HG03442 (cell line): ENCODE results near the gene MTHFD1L.

Experiments used
- ATAC-seq: cut with Tn5 transposase; IDR thresholded peaks from one replicate; pipeline ENCODE4 v1.9.1; 2021; ENCODE audit warnings: mild to moderate bottlenecking, moderate library complexity; ENCODE audit not compliant: unreplicated experiment

MTHFD1L gene

DNA sequence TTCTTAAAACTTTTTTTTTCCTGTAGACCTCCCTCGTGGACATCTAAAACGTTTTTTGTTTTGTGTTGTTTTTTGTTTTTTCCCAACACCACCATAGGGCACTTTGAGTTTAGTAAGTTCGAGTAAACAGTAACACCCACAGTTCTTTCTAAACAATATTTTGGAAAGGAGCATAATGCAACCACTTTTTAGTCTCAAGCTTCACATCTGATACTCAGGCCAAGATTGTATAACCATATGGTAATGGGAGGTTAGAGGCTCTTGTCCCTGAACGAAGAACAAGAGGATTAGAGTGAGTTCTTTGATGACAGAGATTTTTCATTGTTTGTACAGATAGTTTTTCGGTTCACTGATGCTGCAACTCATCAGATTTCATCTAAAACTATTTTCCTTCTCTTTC is 144.6 kb downstream of the MTHFD1L start:
- no peak for ATAC-seq

DNA sequence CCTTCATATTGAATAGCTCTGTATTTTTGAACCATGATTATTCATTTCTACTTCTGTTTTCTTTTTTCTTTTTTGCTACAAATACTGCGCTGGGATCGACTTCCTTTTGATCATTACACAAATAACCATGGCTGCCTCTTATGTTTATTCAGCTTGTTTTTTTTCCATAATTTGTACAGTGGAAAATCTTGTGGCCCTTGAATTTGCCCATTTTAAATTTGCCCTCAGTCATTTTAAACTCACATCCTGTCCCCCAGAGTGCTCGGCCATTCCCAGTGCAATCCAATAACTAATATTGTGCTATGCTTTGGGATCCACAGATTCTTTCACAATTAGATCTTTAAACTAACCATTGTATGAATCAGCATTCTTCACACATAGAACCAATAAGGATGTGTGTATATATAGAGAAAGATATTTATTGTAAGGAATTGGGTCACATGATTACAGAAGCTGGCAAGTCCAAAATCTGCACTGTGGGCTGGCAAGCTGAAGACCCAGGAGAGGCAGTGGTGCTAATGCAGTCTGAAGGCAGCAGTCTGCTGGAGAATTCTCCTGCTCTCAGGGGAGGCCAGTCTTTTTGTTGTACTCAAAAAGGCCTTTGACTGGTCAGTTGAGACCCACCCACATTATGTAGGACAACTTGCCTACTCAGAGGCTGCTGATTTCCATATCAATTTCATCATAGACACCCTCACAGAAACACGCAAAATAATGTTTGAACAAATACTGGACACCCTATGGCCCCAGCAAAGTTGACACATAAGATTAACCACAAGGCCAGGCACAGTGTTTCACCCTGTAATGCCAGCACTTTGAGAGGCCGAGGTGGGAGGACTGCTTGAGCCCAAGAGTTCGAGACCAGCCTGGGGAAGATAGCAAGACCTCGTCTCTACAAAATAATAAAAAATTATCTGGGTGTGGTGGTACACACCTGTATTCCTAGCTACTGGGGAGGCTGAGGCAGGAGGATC is 147.1 kb downstream of the MTHFD1L start:
- ATAC-seq, result no peak

DNA sequence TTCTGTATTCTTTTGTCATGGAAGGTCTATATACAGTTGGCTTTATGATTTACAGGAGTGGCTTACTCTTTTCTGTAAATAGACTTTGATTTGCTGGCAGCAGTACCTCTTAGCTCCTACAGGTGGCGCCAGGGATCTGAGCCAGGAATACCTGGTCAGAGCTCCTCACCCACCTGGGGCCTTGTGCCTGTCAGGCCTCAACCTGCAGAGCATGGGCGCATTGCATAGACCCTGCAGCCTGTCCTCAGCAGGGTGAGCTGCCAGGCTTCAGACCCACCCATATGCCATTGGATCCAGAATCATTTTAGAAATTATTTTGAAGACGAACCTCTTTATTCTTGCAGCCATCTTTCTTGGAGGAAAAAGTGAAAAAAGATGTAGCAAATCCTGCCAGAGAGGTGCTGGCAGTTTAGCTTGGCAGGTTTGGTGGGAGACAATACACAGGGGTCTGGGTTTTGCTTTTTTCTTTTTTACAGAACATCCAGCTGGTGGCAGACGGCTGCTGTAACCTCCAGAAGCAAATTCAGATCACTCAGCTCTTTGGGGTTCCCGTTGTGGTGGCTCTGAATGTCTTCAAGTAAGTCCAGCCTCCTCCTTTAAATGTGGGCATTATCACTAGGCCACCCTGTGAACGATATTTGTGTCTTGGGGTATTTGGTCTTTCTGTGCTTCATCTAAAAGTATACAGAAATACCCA is 149.1 kb downstream of the MTHFD1L start:
- peak; percentile 50 for ATAC-seq

DNA sequence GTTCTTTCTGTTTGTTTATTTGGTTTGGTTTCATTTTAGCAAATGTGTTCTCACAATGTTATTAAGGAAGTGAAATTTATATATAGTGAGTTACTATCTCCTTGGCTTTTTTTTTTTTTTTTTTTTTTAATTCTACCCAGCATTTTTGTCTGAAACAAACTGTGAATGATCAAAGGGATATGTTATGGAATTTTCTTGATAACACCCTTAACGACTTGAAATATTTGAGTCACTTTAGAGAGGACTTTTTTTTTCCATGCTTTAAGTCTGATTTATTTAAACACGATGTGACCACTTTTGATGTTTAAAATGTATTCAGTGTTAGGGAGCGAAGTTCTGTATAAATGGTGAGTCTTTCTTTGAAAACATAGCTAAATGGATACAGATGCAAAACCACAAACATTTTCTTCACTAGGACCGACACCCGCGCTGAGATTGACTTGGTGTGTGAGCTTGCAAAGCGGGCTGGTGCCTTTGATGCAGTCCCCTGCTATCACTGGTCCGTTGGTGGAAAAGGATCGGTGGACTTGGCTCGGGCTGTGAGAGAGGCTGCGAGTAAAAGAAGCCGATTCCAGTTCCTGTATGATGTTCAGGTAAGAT is 149.7 kb downstream of the MTHFD1L start:
- ATAC-seq, result no peak

DNA sequence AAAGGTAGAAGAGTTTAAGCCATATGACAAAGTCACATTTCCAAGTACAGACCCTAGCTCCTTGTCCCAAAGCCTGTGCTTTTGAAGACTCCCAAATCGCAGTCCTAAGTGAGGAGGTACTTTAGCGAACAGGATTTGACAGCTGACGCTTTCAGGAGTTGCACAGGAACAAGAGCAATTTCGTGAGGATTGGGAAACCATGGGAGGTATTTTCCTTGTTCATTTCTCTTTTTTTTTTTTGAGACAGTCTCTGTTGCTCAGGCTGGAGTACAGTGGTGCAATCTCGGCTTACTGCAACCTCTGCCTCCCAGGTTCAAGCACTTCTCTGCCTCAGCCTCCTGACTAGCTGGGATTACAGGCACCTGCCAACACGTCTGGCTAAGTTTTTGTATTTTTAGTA is 150.6 kb downstream of the MTHFD1L start:
- no peak for ATAC-seq

DNA sequence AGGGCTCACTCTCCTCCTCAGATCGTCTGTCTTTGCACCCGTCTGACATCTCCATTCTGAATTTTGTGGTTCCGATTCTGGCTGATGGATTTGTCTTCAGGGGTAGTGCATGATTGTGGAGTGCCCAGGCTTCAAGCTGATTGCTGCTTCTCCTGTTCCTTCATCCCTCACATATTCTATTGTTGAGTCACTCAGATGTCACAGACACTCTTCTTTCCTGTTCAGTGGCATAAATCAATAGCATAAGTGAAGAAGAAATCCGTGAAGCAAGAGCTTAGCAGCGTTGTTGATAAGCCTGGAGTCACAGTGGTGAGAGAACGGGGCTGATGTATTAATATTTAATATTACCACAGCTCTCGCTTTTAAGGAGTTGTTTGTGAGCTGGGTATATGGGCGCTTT is 152.5 kb downstream of the MTHFD1L start:
- no peak for ATAC-seq

DNA sequence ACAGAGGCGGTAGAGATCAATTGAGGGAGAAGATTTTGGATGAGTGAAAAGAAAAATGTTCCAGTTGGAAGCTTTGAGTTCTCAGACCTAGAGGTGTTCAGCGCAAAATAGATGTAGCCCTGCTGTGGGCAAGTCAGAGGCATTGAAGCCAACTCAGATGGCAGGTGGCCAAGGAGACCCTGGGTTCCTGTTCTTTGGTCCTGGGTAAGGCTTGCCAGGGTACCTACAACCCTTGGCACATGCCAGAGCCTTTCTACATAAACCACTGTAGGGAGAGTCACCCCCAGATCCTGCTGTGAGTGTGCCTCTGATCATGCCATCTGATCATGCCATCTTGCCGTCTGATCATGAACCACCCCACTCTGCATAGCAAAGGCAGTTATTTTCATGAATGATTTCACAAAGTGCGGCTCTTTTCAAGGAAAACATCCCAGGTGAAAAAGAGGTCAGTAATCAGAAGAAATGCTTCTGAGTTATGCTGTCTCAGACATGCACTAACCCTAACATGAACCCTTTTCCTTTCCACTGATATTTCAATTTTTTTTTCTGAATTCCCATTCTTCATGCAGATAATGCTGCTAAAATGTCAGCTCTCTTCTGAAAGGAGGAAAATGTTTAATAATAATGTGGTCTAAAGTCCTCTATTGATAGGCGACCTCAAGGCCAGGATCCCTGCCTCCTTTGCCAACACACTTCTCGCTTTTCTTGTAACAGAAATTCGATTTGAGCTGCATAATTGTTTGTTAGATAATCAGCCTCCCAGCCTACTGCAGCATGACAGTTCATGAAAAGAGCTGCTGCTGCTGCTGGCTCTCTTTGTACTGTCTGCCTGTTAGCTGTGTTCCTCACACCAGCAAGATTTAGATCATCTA is 153.6 kb downstream of the MTHFD1L start:
- no peak for ATAC-seq

DNA sequence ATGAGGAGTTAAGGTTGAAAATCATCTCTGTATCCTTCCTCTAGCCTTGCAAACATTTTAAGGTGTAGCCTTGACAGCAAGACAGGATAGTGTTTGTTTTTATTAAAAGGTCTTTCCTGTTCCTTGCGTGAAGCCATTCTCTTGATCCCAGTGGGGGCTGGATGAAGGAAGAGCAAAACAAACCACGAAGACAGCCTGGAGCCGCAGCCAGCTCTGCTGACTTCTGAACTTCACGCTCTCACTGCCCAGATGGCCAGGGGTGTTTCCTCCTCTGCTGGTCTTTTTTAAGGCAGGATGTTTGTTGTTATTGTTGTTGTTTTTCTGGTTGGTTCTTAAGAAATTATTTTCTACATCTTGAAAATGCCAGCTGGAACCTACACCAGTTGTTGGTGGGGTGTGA is 156.4 kb downstream of the MTHFD1L start:
- no peak for ATAC-seq

DNA sequence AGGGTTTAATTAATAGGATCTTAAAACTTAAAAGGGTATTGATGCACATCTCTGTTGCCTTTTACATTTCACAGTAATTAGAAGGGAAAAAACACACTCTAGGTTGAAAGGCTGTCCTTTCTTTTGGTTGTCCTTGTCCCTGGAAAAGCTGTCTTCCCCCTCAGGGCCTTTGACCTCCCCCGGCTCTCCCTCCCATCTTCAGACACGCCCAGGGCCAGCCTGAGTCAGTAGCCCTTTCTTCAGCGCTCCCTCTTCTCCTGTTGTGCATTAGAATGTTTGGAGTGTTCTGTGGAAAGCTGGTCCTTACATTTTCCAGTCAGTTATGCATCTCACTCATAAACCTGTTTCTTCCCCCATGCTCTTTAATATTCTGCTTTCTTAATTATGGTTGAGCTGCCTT is 157.0 kb downstream of the MTHFD1L start:
- ATAC-seq, result no peak

DNA sequence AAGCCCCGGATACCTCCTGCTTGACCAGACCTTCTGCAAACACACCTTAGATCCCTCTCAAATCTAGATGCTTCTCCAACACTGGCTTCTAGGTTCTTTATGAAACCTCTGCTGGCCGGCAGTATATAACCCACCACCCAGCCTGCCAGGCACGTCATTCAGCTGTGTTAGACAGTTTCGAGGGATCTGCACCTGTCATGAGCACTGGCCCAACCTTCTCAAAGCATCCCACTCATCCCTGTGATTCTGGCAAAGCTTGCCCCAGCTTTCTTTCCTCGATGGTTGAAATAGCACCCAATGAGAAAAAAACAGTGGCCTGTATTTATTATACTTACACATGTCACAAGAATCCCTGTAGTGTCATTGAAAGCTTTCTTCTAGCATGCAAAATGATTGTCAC is 157.8 kb downstream of the MTHFD1L start:
- ATAC-seq, result no peak

DNA sequence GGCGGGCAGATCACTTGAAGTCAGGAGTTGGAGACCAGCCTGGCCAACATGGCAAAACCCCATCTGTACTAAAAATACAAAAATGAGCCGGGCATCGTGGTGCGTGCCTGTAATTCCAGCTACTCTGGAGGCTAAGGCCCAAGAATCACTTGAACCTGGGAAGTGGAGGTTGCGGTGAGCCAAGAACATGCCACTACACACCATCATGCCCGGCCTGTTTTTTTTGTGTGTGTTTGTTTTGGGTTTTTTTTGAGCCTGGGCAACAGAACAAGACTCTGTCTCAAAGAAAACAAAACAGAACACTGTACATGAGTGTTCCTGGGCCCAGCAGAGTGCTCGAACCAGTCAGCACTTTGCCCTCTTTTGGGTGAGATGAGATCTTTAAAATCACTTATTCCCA is 159.1 kb downstream of the MTHFD1L start:
- ATAC-seq, result no peak

DNA sequence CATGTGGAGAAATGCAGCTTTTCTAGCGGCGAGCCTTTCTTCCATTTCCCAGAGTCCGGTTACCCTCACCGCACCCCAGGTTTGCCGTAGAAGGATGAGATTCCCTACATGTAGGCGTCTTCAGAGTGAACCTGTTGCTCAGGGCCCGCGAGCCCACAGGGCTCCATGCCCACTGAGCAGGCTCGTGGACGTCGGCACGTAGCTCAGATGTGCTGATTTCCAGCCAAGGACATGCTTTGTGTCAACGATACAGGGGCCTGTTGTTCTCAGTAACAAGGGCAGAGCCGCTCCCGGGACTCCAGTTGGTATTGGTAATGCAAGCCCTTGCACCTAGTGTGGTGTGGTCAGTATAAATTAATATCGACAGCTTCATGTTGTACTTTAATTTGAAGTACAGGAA is 159.6 kb downstream of the MTHFD1L start:
- ATAC-seq, result no peak

DNA sequence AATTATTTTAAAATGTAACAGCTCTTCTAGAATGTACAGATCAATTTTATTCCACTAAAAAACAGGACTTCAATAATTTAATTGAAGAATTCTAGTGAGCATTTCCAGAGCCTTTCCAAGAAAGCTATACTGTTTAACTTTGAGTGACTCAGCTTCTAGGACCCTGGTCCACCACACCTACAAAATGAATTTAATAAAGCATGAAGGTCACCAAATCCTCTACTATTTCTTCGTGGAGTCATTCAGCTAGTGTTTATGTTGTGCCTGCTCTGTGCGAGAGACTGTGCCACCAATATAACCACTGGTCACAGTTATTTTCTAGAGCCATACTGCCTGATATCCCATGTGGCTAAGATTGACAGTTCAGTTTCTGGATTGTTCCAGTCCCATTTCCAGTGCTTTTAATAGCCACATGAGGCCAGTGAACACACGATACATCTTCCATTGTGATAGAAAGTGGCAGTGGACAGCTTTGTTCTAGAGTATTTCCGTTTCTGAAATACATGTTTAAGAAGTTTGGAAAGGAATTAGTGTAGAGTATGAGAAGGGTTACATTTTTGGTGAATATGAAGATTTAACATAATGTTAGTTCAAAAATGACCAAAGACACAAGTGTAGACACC is 160.7 kb downstream of the MTHFD1L start:
- ATAC-seq, result no peak

DNA sequence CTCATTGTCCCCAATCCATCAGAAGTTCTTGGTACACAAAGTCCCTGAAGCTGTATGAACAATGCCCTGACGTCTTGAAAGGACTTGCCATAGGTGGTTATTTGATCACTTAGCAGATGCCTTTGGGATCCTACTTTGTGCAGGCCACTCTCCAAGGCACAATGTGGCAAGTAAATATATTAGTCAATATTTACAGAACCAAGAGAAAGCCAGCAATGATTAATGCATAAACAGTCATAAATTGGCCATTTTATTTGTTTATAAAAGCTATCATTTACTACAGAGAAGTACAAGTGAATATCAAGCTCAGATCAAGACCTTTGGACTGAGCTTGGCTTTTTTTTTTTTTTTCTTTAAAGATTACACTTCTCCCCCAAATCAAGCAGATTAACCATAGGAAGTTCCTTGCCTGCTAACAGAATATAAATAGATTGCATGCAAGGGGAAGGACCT is 161.8 kb downstream of the MTHFD1L start:
- ATAC-seq, result no peak

DNA sequence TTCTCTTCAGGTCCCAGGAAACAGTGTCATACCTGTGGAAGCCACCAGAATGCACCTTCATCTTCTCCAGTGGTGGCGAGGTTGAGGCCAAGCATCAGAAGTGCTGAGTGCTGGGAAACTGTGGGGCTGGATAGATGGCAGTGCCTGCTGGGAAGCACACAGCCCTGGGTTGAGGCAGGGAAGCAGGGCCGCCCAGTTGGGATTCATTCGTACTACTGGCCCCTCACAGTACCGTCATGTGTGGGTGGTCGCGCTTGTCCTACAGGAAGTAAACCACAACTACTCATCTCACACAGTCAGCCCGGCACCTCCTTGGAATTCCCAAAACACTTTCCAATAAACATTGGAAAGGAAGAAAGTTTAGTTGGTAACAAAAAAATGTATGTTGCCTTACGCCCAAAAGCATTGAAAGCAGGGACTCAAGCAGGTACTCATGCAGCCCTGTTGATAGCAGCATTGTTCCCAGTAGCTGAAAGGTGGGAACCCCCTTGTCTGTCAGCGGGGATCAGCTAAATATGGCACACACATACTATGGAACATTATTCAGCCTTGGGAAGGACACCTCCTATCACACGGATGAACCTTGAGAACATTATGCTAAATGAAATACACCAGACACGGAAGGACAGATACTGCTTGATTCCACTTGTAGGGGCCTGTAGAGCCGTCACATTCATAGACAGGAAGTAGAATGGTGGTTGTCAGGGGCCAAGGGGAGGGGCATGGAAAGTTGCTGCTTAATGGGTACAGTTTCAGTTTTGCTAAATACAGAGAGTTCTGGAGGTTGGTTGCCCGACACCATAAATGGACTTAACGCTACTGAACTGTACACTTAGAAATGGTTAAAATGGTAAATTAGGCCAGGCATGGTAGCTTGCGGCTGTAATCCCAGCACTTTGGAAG is 162.7 kb downstream of the MTHFD1L start:
- ATAC-seq, result no peak

DNA sequence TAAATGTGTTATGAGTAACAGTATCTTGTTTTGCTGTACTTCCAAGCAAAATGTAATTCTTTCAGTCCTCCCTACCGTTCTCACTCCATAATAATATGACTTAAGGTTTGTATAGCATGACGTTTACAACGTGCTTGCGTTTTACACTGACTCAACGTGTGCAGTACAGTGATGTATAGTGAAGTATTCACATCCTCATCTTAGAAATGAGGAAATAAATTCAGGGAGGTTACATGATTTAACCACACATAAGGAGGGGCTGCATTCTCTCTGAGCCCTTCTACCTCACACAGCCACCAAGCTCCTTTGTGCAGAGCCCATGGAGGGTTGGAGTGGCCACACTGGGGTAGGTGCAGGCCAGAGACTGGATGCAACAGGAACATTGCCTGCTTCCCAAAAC is 164.5 kb downstream of the MTHFD1L start:
- no peak for ATAC-seq

DNA sequence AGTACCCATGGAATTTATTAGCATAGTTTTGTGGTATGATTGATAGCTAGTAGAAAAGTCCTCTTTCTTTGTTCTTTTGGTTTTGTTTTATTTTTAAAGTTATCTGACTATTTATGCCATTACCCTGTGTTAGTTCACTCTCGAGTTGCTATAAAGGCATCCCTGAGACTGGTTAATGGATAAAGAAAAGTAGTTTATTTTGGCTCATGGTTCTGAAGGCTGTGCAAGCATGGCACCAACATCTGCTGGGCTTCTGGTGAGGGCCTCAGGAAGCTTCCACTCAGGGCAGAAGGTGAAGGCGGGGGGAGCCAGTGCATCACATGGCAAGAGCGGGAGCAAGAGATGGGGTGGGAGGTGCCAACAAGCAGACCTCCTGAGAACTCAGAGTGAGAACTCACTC is 166.5 kb downstream of the MTHFD1L start:
- ATAC-seq, result no peak

DNA sequence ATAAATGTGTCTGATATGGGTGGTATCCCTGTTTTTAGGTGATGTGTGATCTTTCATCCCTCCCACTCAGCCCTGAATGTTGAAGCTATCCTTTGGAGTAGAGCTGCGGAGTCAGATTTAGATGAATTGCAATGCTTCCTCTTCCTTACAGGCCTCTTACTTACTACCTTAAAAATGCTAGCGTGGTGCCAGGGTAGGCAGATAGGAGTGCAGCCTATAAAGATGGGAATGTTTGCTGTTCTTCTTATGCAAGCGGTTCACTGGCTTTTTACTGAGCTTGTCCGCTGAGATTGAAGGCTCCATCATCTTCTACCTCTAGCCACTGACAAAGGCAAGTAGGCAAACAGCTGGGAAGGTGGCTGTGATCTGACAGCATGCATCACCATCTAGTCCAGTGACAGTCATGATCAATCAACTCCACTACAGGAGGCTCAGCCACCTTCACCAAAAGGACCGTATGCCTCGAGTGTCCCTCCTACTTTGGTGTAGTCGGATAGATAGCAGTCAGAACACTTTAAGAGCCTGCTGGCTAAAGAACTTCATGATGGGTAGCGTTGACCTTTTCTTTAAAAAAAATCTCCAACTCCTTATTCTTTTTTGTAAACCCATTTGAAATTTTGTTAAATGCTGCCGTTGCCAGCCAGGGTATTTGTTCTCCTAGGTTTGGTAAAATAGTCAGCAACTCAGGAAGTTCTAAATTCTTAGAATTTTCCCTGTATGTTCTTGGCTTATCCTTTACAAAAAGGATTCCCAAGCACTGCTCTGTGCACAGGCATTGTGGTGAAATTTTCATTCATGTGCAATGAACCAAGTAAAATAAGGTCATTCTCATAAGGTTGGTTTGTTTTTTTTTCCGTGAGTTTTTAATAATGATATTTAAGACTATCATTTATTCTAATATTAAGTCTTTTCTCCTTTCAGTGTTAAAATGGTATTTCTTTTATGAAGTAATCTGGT is 169.6 kb downstream of the MTHFD1L start:
- ATAC-seq, result no peak
